SK-N-MC (cell line): ENCODE measurements around the gene HEMK1.

ENCODE experiments used
- EZH2 ChIP-seq: fragments of 200-600 bp; sonication (generic); IDR thresholded peaks from one replicate; pipeline ENCODE4 v1.6.1; 2017; ENCODE audit warnings: antibody characterized with exemption
- FOXP2 ChIP-seq: optimal IDR thresholded peaks from 2 replicates; pipeline ENCODE3; 2011; ENCODE audit warnings: mild to moderate bottlenecking, moderate library complexity; ENCODE audit not compliant: insufficient read depth; ENCODE audit errors: extremely low read length, control extremely low read depth
- POLR2AphosphoS5 ChIP-seq: IDR thresholded peaks from 2 replicates; pipeline ENCODE4 v1.6.1; 2012; ENCODE audit warnings: mild to moderate bottlenecking, low read depth, low read length, borderline replicate concordance

- TF ChIP-seq POLR2AphosphoS5 (no peak), EZH2 (no peak), FOXP2 (no peak)
These were observed 39.0 kb upstream of the HEMK1 start for GRCh38 chr3:50530001-50530970.
